H9 (cell line): ENCODE data around the gene FOXP4. TPM values are rescaled to one million over a fixed set of nuclear protein-coding genes. Genes with fewer than 3 reads are reported as not detected.
A peak's percentile ranks its signal among the peaks of the same experiment; 100 is the strongest.

Experiments used
- DNase-seq: peaks from one replicate; pipeline ENCODE4 v3.0.0-alpha.2; 2017
- H2AFZ ChIP-seq: one replicate; pipeline ENCODE4 v1.6.1; 2013; ENCODE audit warnings: mild to moderate bottlenecking, low read length, control low read depth, moderate library complexity
- H2AK5ac ChIP-seq: 2 replicates; pipeline ENCODE4 v1.6.1; 2013; ENCODE audit warnings: low read length, control low read depth, mixed read lengths; ENCODE audit not compliant: insufficient read length
- H2BK120ac ChIP-seq: one replicate; pipeline ENCODE4 v1.6.1; 2013; ENCODE audit warnings: low read depth, mild to moderate bottlenecking, low read length, control low read depth, inconsistent platforms; ENCODE audit not compliant: poor library complexity, severe bottlenecking
- H2BK12ac ChIP-seq: 2 replicates; pipeline ENCODE4 v1.6.1; 2013; ENCODE audit warnings: low read length, control low read depth, mixed read lengths, low read depth; ENCODE audit not compliant: insufficient read length
- H2BK15ac ChIP-seq: 2 replicates; pipeline ENCODE4 v1.6.1; 2013; ENCODE audit warnings: low read depth, low read length, control low read depth
- H2BK20ac ChIP-seq: one replicate; pipeline ENCODE4 v1.6.1; 2013; ENCODE audit warnings: low read depth, mild to moderate bottlenecking, low read length, control low read depth, inconsistent platforms; ENCODE audit not compliant: poor library complexity, severe bottlenecking
- H2BK5ac ChIP-seq: 2 replicates; pipeline ENCODE4 v1.6.1; 2013; ENCODE audit warnings: low read length, control low read depth, mixed read lengths; ENCODE audit not compliant: insufficient read length
- H3K14ac ChIP-seq: 2 replicates; pipeline ENCODE4 v1.6.1; 2013; ENCODE audit warnings: low read length, control low read depth; ENCODE audit not compliant: insufficient read depth
- H3K18ac ChIP-seq: 2 replicates; pipeline ENCODE4 v1.6.1; 2013; ENCODE audit warnings: low read depth, mild to moderate bottlenecking, mixed read lengths, low read length, control low read depth; ENCODE audit not compliant: insufficient read length
- H3K23ac ChIP-seq: 2 replicates; pipeline ENCODE4 v1.6.1; 2013; ENCODE audit warnings: low read length, control low read depth, mixed read lengths, low read depth; ENCODE audit not compliant: insufficient read length
- H3K23me2 ChIP-seq: 2 replicates; pipeline ENCODE4 v1.6.1; 2013; ENCODE audit warnings: low read depth, mild to moderate bottlenecking, mixed read lengths, low read length, control low read depth; ENCODE audit not compliant: insufficient read length, poor library complexity, severe bottlenecking
- H3K27ac ChIP-seq: 2 replicates; pipeline ENCODE4 v1.5.1; 2013; ENCODE audit warnings: low read length, control low read depth, mixed read lengths, low read depth; ENCODE audit not compliant: insufficient read length
- H3K27me3 ChIP-seq: 2 replicates; pipeline ENCODE4 v1.6.1; 2013; ENCODE audit warnings: low read length, control low read depth, inconsistent platforms; ENCODE audit not compliant: insufficient read depth
- H3K4ac ChIP-seq: 2 replicates; pipeline ENCODE4 v1.6.1; 2013; ENCODE audit warnings: low read depth, mild to moderate bottlenecking, control low read depth, inconsistent platforms, low read length, moderate library complexity
- H3K4me1 ChIP-seq: 2 replicates; pipeline ENCODE4 v1.6.1; 2013; ENCODE audit warnings: low read length, control low read depth, inconsistent platforms; ENCODE audit not compliant: insufficient read depth
- H3K4me2 ChIP-seq: 2 replicates; pipeline ENCODE4 v1.6.1; 2013; ENCODE audit warnings: low read length, control low read depth, mixed read lengths; ENCODE audit not compliant: insufficient read length, insufficient read depth
- H3K56ac ChIP-seq: 2 replicates; pipeline ENCODE4 v1.6.1; 2013; ENCODE audit warnings: low read depth, mild to moderate bottlenecking, mixed read lengths, low read length, control low read depth; ENCODE audit not compliant: insufficient read length
- H3K79me1 ChIP-seq: 2 replicates; pipeline ENCODE4 v1.6.1; 2013; ENCODE audit warnings: low read depth, mild to moderate bottlenecking, moderate library complexity, low read length, control low read depth, inconsistent platforms; ENCODE audit not compliant: insufficient read depth, poor library complexity, severe bottlenecking
- H3K79me2 ChIP-seq: 2 replicates; pipeline ENCODE4 v1.6.1; 2013; ENCODE audit warnings: low read length, control low read depth, inconsistent platforms; ENCODE audit not compliant: insufficient read depth
- H3K9ac ChIP-seq: 2 replicates; pipeline ENCODE4 v1.6.1; 2013; ENCODE audit warnings: low read length, control low read depth, mixed read lengths; ENCODE audit not compliant: insufficient read length; ENCODE audit errors: extremely low read depth
- H3K9me3 ChIP-seq: one replicate; pipeline ENCODE4 v1.6.1; 2013; ENCODE audit warnings: low read depth, low read length, inconsistent platforms; ENCODE audit not compliant: control insufficient read depth
- H3T11ph ChIP-seq: one replicate; pipeline ENCODE4 v1.6.1; 2013; ENCODE audit warnings: mild to moderate bottlenecking, low read length, control low read depth, inconsistent platforms
- H4K20me1 ChIP-seq: one replicate; pipeline ENCODE4 v1.6.1; 2013; ENCODE audit not compliant: control insufficient read depth, insufficient read length, insufficient read depth
- H4K5ac ChIP-seq: 2 replicates; pipeline ENCODE4 v1.6.1; 2013; ENCODE audit warnings: low read depth, mild to moderate bottlenecking, mixed read lengths, low read length, control low read depth; ENCODE audit not compliant: insufficient read length
- H4K8ac ChIP-seq: replicated peaks from 2 replicates; pipeline ENCODE4 v1.6.1; 2013; ENCODE audit warnings: low read length, control low read depth, mixed read lengths, low read depth; ENCODE audit not compliant: insufficient read length
- H4K91ac ChIP-seq: 2 replicates; pipeline ENCODE4 v1.6.1; 2013; ENCODE audit warnings: low read depth, mild to moderate bottlenecking, moderate library complexity, mixed read lengths, low read length, control low read depth; ENCODE audit not compliant: insufficient read length
- H3K27ac Mint-ChIP-seq, 3 experiments: 2 replicates in 2 of 3; 3 replicates in 1 of 3; pipeline ENCODE4 v1.8.0; 2020 to 2021; ENCODE audit warnings: mixed read lengths in 3 of 3, mild to moderate bottlenecking in 1 of 3, moderate library complexity in 1 of 3
- H3K27me3 Mint-ChIP-seq: 2 replicates; pipeline ENCODE4 v1.8.0; 2021; ENCODE audit warnings: low read depth, mild to moderate bottlenecking, moderate library complexity, mixed read lengths
- H3K36me3 Mint-ChIP-seq, 3 experiments: 2 replicates in 2 of 3; 3 replicates in 1 of 3; pipeline ENCODE4 v1.8.0; 2020 to 2021; ENCODE audit warnings: low read depth in 3 of 3, mixed read lengths in 3 of 3; ENCODE audit not compliant: insufficient read depth in 1 of 3
- H3K4me1 Mint-ChIP-seq, 2 experiments: 2 replicates each; pipeline ENCODE4 v1.8.0; 2020; ENCODE audit warnings: mixed read lengths in 2 of 2
- H3K4me3 Mint-ChIP-seq, 2 experiments: 2 replicates in 1 of 2; 3 replicates in 1 of 2; pipeline ENCODE4 v1.8.0; 2020 to 2021; ENCODE audit warnings: mild to moderate bottlenecking in 2 of 2, mixed read lengths in 2 of 2, moderate library complexity in 1 of 2
- H3K9me3 Mint-ChIP-seq, 2 experiments: 2 replicates in 1 of 2; 3 replicates in 1 of 2; pipeline ENCODE4 v1.8.0; 2020; ENCODE audit warnings: mild to moderate bottlenecking in 2 of 2, mixed read lengths in 2 of 2, moderate library complexity in 1 of 2
- WGBS: extraction: QIAGEN DNeasy Blood & Tissue Kit; methylation state at CpG from one replicate; pipeline ENCODE4 v1.1.7; 2013; ENCODE audit warnings: missing lambda C conversion rate, low lambda C conversion rate, mixed read lengths; ENCODE audit not compliant: insufficient read length; ENCODE audit errors: extremely low coverage; 5-methylcytosine and 5-hydroxymethylcytosine counted together
- total RNA-seq: library from RNA; stranded (reverse); gene quantifications from 2 replicates; pipeline ENCODE4 v1.2.1, GENCODE V29; 2021
- TF ChIP-seq, protein P1 (sequence below): fragments of 200-600 bp; sonication (generic); conservative IDR thresholded peaks from 3 replicates; pipeline ENCODE4 v1.8.0; 2021; ENCODE audit warnings: antibody characterized with exemption, mild to moderate bottlenecking

Gene FOXP4
- total RNA-seq, 1 experiment from 2014 or later, result 18.2 TPM

DNA sequence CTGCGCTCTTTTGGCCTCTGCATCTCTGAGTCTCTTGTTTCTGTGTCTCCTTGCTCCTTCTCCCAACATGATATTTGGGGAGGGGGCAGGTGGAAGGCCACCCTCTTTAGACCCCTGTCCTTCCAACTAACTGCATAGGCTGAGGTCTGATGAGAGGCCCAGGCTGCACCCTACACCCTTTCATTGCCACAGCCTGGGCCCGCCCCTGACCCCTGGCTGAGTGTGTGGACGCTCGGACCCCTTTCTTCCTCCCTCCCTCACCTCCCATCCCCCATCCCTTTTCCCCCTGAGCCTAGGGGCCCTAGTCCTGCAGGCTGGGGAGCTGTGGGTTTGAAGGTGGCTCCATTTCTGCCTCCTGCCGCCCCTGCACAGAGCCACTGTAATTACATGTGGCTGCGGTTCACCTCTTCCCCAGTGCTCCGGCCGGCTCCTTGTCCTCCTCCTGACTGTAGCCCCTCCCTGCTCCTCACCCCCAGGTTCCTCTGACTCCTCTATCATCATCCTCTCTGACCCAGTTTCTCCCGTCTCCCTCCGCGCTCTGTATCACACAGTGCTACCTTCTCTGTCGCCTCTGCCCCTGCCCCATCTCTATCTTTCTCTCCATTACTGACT, 98.9 kb downstream of the FOXP4 start:
- Histone ChIP-seq H2BK5ac (no peak overlapping the region), H2BK20ac (no peak overlapping the region), H3K79me2 (no peaks in the 10 kb centered on the region), H4K20me1 (no peaks in the 10 kb centered on the region), H3K79me1 (no peaks in the 10 kb centered on the region), H2BK12ac (no peak overlapping the region), H4K91ac (no peak overlapping the region), H3K9ac (no peak overlapping the region), H3K14ac (no peak overlapping the region), H3T11ph (no peak overlapping the region), H3K4me1 (peaks cover 9% of the 10 kb centered on the region; the same call in 1 of the 2 replicates), H2AK5ac (no peak overlapping the region), H3K27me3 (no peaks in the 10 kb centered on the region), H3K23ac (no peak overlapping the region), H4K5ac (no peak overlapping the region), H2AFZ (no peak overlapping the region), H3K4ac (no peak overlapping the region), H3K27ac (no peak overlapping the region), H3K18ac (no peak overlapping the region), H2BK15ac (no peak overlapping the region), H3K9me3 (no peaks in the 10 kb centered on the region), H2BK120ac (no peak overlapping the region), H3K23me2 (no peaks in the 10 kb centered on the region), H3K4me2 (no peak overlapping the region), H3K56ac (no peak overlapping the region), H4K8ac (no peak overlapping the region)
- H3K4me3 Mint-ChIP-seq, result peak overlapping the region in 1 of 2 experiments; percentile 60; a peak in 2 of 5 replicates
- peaks cover 18% of the 10 kb centered on the region for H3K27me3 Mint-ChIP-seq
- WGBS, result no CpG with 5 or more reads among the region's 12 CpGs
- TF ChIP-seq, protein P1, sequence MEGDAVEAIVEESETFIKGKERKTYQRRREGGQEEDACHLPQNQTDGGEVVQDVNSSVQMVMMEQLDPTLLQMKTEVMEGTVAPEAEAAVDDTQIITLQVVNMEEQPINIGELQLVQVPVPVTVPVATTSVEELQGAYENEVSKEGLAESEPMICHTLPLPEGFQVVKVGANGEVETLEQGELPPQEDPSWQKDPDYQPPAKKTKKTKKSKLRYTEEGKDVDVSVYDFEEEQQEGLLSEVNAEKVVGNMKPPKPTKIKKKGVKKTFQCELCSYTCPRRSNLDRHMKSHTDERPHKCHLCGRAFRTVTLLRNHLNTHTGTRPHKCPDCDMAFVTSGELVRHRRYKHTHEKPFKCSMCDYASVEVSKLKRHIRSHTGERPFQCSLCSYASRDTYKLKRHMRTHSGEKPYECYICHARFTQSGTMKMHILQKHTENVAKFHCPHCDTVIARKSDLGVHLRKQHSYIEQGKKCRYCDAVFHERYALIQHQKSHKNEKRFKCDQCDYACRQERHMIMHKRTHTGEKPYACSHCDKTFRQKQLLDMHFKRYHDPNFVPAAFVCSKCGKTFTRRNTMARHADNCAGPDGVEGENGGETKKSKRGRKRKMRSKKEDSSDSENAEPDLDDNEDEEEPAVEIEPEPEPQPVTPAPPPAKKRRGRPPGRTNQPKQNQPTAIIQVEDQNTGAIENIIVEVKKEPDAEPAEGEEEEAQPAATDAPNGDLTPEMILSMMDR, result no peak
- H3K27ac Mint-ChIP-seq, result 0 out of 7 replicates have a peak overlapping the region, but pooled peaks of 1 of the 3 experiments have one; percentile 12
- no peaks in the 10 kb centered on the region for H3K9me3 Mint-ChIP-seq
- peaks cover 31 to 48% (median 44%) of the 10 kb centered on the region in 3 experiments for H3K36me3 Mint-ChIP-seq
- DNase-seq, result no peak
- H3K4me1 Mint-ChIP-seq, result peaks cover 43 to 51% of the 10 kb centered on the region in 2 experiments
